Lower leg skin (tissue), 3 donors: ENCODE data around the gene KDM2B.

Source experiments
- CTCF ChIP-seq, 3 donors: fragments of 450-650 bp; IDR thresholded peaks; one replicate each; pipeline ENCODE4 v1.5.1; 2016; ENCODE audit warnings: antibody characterized with exemption in 3 of 3, mild to moderate bottlenecking in 3 of 3, moderate library complexity in 2 of 3
- POLR2A ChIP-seq, 2 donors: fragments of 450-650 bp; IDR thresholded peaks; one replicate each; pipeline ENCODE4 v1.6.1; 2016 to 2017; ENCODE audit warnings: antibody characterized with exemption in 2 of 2, mild to moderate bottlenecking in 1 of 2, moderate library complexity in 1 of 2

- TF ChIP-seq CTCF (IDR thresholded peaks at IDR 0.05) (no peak), POLR2A (IDR thresholded peaks at IDR 0.05) (no peak)
Observed at GRCh38 chr12:121519227-121519626, 61.6 kb downstream of the KDM2B start.
